ENCODE data around the gene OR5H14.

GRCh38 chr3:98099848-98100247 is 47.4 kb upstream of the OR5H14 start:
- TF ChIP-seq CTCF (IDR thresholded peaks at IDR 0.05; ENCODE audit: poor library complexity) (no peak), EZH2 (IDR thresholded peaks at IDR 0.05; ENCODE audit: borderline replicate concordance) (no peak), EZH2phosphoT487 (IDR thresholded peaks at IDR 0.05; ENCODE audit: low read depth, severe bottlenecking, unreplicated experiment) (no peak)
